ENCODE results near the gene RXRB.

Gene RXRB

DNA sequence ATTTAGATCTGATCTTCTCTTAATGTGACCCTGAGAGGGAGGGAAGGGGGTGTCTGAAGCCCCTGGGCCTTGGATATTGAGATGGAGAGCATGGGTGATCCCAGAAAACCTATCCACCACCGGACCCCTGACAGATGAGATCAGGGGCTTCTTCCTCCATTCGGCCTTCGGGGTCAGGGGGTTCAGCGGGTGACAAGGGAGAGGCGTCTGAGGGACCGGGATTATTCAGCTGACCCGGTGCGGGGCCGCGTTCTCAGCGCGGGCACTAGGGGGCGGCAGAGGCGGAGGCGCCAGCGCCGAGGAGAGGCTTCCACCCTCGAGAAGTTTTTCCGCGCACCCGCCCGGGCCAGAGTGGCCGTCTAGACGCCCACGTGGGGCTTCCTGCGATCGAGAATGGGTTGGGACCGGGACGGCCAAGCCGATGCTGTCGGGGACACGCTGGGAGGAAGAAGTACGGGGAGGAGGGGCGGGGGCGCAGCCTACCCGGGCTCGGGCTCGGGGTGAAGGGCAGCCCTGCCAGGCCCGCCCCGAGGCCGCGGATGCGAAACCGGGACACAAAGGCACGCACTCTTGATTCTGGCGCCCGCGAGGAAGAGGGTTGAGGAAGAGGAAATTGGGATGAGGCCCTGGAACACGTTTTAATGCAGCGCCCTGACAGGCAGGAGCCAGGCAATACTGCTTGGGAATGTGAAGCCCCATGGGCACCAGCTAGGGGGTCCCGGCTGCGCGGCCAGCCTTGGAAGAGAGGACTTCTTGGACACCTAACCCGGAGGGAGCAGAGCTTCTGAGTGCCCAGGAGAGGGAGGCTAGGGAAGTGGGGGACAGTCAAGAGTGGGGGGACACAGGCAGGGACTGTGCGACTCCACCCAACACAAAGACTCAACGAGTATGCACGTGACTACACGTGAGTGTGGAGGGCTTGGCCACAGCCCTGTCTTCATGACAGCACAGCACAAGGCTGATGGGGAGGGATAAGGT lies 38.8 kb downstream of the RXRB start:
- Histone ChIP-seq H2AFZ (ENCODE audit: low read length) (peak overlapping the region; percentile 83), H3K4me3 (ENCODE audit: low read length) (peak overlapping the region; percentile 70)

DNA sequence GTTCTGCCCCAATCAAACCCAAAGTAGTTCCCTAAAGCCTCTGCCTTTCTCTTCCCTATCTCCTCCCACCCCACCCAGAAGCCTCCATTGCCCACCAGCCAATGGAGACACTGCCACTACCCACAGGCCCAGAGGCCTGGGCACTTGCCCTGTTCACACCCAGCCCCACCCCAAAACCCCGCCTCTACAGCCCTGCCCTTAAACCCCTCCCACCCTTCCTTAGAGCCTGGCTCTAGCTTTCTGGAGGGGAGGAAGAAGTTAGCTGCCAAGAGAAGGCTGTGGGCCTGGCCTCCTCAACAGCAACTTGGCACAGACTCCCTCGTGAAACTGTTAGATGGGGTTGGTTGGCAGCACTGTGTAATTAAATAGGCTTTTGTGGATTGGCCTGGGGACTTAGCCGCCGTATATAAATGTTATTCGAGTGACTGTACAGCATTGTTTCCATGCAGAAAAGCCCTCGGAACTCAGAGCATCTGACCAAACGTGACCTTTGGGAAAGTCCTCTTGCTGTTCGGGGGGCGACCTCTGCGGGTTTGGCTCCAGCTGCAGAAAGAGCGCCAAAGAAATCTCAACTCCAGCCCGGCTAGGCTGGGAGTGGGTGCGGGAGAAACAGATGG lies 39.6 kb downstream of the RXRB start:
- no peak overlapping the region for H3K9ac ChIP-seq (ENCODE audit: low read length)

More for the DNA sequence above, 38.8 kb downstream of the RXRB start:
- Histone ChIP-seq H3K27ac (ENCODE audit: low read length) (no peak overlapping the region), H3K36me3 (replicated peaks; ENCODE audit: insufficient read depth, low read length) (no peaks in the 10 kb centered on the region), H3K27me3 (replicated peaks; ENCODE audit: insufficient read depth, low read length) (peaks cover 24% of the 10 kb centered on the region), H3F3A (ENCODE audit: insufficient read depth, low read length) (no peaks in the 10 kb centered on the region), H3K4me2 (ENCODE audit: low read depth, low read length) (peak overlapping the region; percentile 88), H3K9ac (ENCODE audit: low read length) (peak overlapping the region; percentile 55), H3K9me3 (replicated peaks; ENCODE audit: insufficient read depth, low read length) (no peaks in the 10 kb centered on the region), H3K9me2 (replicated peaks; ENCODE audit: insufficient read depth, low read length) (no peaks in the 10 kb centered on the region), H4K20me1 (ENCODE audit: insufficient read depth, low read length) (no peaks in the 10 kb centered on the region), H3K79me2 (ENCODE audit: low read length) (no peaks in the 10 kb centered on the region), H3K4me1 (ENCODE audit: low read length) (peaks cover 6% of the 10 kb centered on the region; the same call in 1 of the 2 replicates)
- DNase-seq, result peak; percentile 65
- no peak for TF ChIP-seq EZH2phosphoT487 (IDR thresholded peaks at IDR 0.05; ENCODE audit: low read length)
- TF ChIP-seq EZH2 (optimal IDR thresholded peaks at IDR 0.05; ENCODE audit: low read depth, low read length), result no peak
- TF ChIP-seq, protein P1, sequence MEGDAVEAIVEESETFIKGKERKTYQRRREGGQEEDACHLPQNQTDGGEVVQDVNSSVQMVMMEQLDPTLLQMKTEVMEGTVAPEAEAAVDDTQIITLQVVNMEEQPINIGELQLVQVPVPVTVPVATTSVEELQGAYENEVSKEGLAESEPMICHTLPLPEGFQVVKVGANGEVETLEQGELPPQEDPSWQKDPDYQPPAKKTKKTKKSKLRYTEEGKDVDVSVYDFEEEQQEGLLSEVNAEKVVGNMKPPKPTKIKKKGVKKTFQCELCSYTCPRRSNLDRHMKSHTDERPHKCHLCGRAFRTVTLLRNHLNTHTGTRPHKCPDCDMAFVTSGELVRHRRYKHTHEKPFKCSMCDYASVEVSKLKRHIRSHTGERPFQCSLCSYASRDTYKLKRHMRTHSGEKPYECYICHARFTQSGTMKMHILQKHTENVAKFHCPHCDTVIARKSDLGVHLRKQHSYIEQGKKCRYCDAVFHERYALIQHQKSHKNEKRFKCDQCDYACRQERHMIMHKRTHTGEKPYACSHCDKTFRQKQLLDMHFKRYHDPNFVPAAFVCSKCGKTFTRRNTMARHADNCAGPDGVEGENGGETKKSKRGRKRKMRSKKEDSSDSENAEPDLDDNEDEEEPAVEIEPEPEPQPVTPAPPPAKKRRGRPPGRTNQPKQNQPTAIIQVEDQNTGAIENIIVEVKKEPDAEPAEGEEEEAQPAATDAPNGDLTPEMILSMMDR (IDR thresholded peaks at IDR 0.05; ENCODE audit: low read length), result peak; percentile 88

DNA sequence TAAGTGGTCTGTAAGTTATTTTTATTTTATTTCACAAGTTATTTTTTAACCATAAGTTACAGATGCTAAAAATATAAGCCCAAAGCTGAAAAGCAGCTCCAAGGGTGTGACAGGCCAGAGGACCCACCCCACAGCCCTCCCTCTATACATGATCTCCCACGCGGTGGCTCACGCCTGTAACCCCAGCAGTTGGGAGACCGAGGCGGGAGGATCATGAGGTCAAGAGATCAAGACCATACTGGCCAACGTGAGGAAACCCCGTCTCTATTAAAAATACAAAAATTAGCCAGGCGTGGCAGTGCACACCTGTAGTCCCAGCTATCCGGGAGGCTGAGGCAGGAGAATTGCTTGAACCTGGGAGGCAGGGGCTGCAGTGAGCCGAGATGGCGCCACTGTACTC lies 40.4 kb downstream of the RXRB start:
- H3F3A ChIP-seq (ENCODE audit: insufficient read depth, low read length), result no peaks in the 10 kb centered on the region
- no peaks in the 10 kb centered on the region for H3K79me2 ChIP-seq (ENCODE audit: low read length)
- TF ChIP-seq, protein P1 (IDR thresholded peaks at IDR 0.05; ENCODE audit: low read length), result no peak
- TF ChIP-seq EZH2phosphoT487 (IDR thresholded peaks at IDR 0.05; ENCODE audit: low read length) (no peak), EZH2 (optimal IDR thresholded peaks at IDR 0.05; ENCODE audit: low read depth, low read length) (no peak)
- H3K4me3 ChIP-seq (ENCODE audit: low read length), result no peak overlapping the region
- peaks cover 13% of the 10 kb centered on the region for H3K27me3 ChIP-seq (replicated peaks; ENCODE audit: insufficient read depth, low read length)
- no peak overlapping the region for H2AFZ ChIP-seq (ENCODE audit: low read length)
- H3K9ac ChIP-seq (ENCODE audit: low read length), result no peak overlapping the region
- no peak overlapping the region for H3K4me2 ChIP-seq (ENCODE audit: low read depth, low read length)
- H3K9me2 ChIP-seq (replicated peaks; ENCODE audit: insufficient read depth, low read length), result no peaks in the 10 kb centered on the region
- no peaks in the 10 kb centered on the region for H4K20me1 ChIP-seq (ENCODE audit: insufficient read depth, low read length)
- H3K4me1 ChIP-seq (ENCODE audit: low read length), result peaks cover 6% of the 10 kb centered on the region; the same call in 1 of the 2 replicates
- DNase-seq, result no peak
- H3K36me3 ChIP-seq (replicated peaks; ENCODE audit: insufficient read depth, low read length), result no peaks in the 10 kb centered on the region
- H3K9me3 ChIP-seq (replicated peaks; ENCODE audit: insufficient read depth, low read length), result no peaks in the 10 kb centered on the region
- no peak overlapping the region for H3K27ac ChIP-seq (ENCODE audit: low read length)

More for the DNA sequence above, 39.6 kb downstream of the RXRB start:
- DNase-seq, result peak; percentile 26
- no peaks in the 10 kb centered on the region for H3K9me2 ChIP-seq (replicated peaks; ENCODE audit: insufficient read depth, low read length)
- H3K27me3 ChIP-seq (replicated peaks; ENCODE audit: insufficient read depth, low read length), result peaks cover 20% of the 10 kb centered on the region
- TF ChIP-seq EZH2 (optimal IDR thresholded peaks at IDR 0.05; ENCODE audit: low read depth, low read length) (no peak), EZH2phosphoT487 (IDR thresholded peaks at IDR 0.05; ENCODE audit: low read length) (no peak)
- TF ChIP-seq, protein P1 (IDR thresholded peaks at IDR 0.05; ENCODE audit: low read length), result no peak
- no peaks in the 10 kb centered on the region for H3K9me3 ChIP-seq (replicated peaks; ENCODE audit: insufficient read depth, low read length)
- no peak overlapping the region for H3K27ac ChIP-seq (ENCODE audit: low read length)
- no peaks in the 10 kb centered on the region for H4K20me1 ChIP-seq (ENCODE audit: insufficient read depth, low read length)
- peak overlapping the region; percentile 70 for H3K4me3 ChIP-seq (ENCODE audit: low read length)
- H3K79me2 ChIP-seq (ENCODE audit: low read length), result no peaks in the 10 kb centered on the region
- no peaks in the 10 kb centered on the region for H3K36me3 ChIP-seq (replicated peaks; ENCODE audit: insufficient read depth, low read length)
- peaks cover 6% of the 10 kb centered on the region; the same call in 1 of the 2 replicates for H3K4me1 ChIP-seq (ENCODE audit: low read length)
- H2AFZ ChIP-seq (ENCODE audit: low read length), result peak overlapping the region; percentile 83
- H3K4me2 ChIP-seq (ENCODE audit: low read depth, low read length), result peak overlapping the region; percentile 88; the same call in 1 of the 2 replicates
- no peaks in the 10 kb centered on the region for H3F3A ChIP-seq (ENCODE audit: insufficient read depth, low read length)
